ENCODE data around the gene EVC. TPM values are rescaled to one million over a fixed set of nuclear protein-coding genes. Genes with fewer than 3 reads are reported as not detected.

EVC gene
- total RNA-seq, 2 donors from 2014 or later, result 18.4 to 30.0 TPM

DNA sequence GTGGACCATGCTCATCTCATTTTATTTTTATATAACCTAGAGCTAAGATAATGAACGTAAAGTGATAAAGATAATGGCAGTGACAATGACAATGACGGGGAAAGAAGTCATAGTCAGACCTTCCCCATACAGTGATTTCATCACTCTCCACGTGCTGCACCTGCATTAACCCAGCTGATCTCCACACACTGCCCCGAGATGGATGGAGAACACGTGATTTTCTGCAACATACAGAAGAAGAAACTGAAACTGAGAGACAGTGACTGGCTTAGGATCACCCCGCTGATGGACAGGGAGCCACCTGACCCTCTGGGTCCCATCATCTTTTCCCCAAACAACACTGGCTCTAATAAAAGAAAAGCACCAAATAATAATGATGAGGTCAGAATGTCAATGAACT, 24.7 kb upstream of the EVC start:
- H3K36me3 ChIP-seq (replicated peaks in 1 of 2; ENCODE audit: insufficient read depth in 1 of 2, low read depth in 2 of 2), result no peaks in the 10 kb centered on the region
- ATAC-seq (no peak), DNase-seq (no peak)
- 84 to 86% methylated on average over 6 of the region's 6 CpGs for WGBS, 2 donors
- no peaks in the 10 kb centered on the region for H3K9me3 ChIP-seq
- H3K4me3 ChIP-seq, result no peak overlapping the region
- intact Hi-C loops (cut with DNase I), result no loop called here
- TF ChIP-seq POLR2A (IDR thresholded peaks at IDR 0.05), result no peak
- TF ChIP-seq, protein P1, sequence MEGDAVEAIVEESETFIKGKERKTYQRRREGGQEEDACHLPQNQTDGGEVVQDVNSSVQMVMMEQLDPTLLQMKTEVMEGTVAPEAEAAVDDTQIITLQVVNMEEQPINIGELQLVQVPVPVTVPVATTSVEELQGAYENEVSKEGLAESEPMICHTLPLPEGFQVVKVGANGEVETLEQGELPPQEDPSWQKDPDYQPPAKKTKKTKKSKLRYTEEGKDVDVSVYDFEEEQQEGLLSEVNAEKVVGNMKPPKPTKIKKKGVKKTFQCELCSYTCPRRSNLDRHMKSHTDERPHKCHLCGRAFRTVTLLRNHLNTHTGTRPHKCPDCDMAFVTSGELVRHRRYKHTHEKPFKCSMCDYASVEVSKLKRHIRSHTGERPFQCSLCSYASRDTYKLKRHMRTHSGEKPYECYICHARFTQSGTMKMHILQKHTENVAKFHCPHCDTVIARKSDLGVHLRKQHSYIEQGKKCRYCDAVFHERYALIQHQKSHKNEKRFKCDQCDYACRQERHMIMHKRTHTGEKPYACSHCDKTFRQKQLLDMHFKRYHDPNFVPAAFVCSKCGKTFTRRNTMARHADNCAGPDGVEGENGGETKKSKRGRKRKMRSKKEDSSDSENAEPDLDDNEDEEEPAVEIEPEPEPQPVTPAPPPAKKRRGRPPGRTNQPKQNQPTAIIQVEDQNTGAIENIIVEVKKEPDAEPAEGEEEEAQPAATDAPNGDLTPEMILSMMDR (IDR thresholded peaks at IDR 0.05), result no peak
- H3K4me1 ChIP-seq, result no peaks in the 10 kb centered on the region
- H3K27ac ChIP-seq, result no peak overlapping the region
- H3K27me3 ChIP-seq, result no peaks in the 10 kb centered on the region

DNA sequence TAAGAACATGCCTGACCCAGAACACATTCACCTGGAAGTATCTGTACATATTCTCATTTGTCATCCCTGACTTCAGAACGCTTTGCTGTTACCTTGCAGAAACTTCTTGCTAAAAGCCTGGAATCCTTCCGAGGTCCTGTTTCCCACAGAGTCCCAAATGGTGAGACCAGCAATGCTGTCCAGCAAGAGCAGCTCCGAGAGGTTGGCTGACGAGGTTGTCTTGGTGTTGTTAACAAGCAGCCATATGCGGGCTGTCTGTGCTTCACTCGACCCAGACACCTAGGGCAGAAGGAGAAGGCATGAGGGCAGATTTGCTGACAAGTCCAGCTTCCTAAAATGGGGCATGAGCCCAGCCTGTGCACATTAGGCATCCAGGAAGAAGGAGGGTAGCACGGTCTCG, 21.9 kb upstream of the EVC start:
- intact Hi-C loops (cut with DNase I), result no loop called here
- H3K27me3 ChIP-seq, result no peaks in the 10 kb centered on the region
- no peaks in the 10 kb centered on the region for H3K9me3 ChIP-seq
- TF ChIP-seq, protein P1 (IDR thresholded peaks at IDR 0.05), result no peak
- TF ChIP-seq POLR2A (IDR thresholded peaks at IDR 0.05), result no peak
- no peak overlapping the region for H3K4me3 ChIP-seq
- H3K4me1 ChIP-seq, result no peaks in the 10 kb centered on the region
- H3K27ac ChIP-seq, result no peak overlapping the region
- H3K36me3 ChIP-seq (replicated peaks in 1 of 2; ENCODE audit: insufficient read depth in 1 of 2, low read depth in 2 of 2), result peaks cover 0 to 3% of the 10 kb centered on the region in 2 donors
- 85 to 95% methylated on average over 4 to 8 of the region's 8 CpGs for WGBS, 2 donors
- no peak for ATAC-seq
- DNase-seq, result no peak

GRCh38 chr4:5691491-5692132, 19.4 kb upstream of the EVC start:
- TF ChIP-seq, protein P1 (IDR thresholded peaks at IDR 0.05), result no peak
- no peak for TF ChIP-seq POLR2A (IDR thresholded peaks at IDR 0.05)
- H3K4me3 ChIP-seq, result no peak overlapping the region
- H3K27me3 ChIP-seq, result no peaks in the 10 kb centered on the region
- H3K27ac ChIP-seq, result no peak overlapping the region
- H3K4me1 ChIP-seq, result no peaks in the 10 kb centered on the region
- ATAC-seq (no peak), DNase-seq (no peak)
- intact Hi-C loops (cut with DNase I), result no loop called here
- H3K36me3 ChIP-seq (replicated peaks in 1 of 2; ENCODE audit: insufficient read depth in 1 of 2, low read depth in 2 of 2), result peaks cover 0 to 3% of the 10 kb centered on the region in 2 donors
- no peaks in the 10 kb centered on the region for H3K9me3 ChIP-seq
- WGBS, 2 donors, result 71 to 77% methylated on average over 6 to 7 of the region's 7 CpGs

DNA sequence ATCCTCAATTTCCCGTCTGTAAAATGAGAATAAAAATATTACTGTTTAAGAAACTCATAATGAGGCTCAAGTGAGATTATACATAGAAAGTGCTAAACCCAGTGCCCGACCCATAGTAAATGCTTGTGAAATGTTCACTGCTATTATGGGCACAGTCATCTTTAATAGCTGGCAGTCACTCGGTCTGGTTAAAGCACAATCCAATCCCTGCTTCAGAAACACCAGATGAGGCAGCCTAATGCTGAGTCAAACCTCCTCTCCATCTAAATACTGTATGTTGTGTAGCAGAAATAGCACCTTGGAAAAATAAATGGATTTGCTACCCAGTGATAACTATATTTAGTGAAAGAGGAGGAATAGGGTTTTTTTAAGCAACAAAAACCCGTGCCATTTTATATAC, 17.1 kb upstream of the EVC start:
- no peak for ATAC-seq
- peaks cover 0 to 3% of the 10 kb centered on the region in 2 donors for H3K36me3 ChIP-seq (replicated peaks in 1 of 2; ENCODE audit: insufficient read depth in 1 of 2, low read depth in 2 of 2)
- DNase-seq, result no peak
- no peak for TF ChIP-seq POLR2A (IDR thresholded peaks at IDR 0.05)
- TF ChIP-seq, protein P1 (IDR thresholded peaks at IDR 0.05), result no peak
- WGBS, 2 donors, result 75 to 78% methylated on average over 4 of the region's 4 CpGs
- no peaks in the 10 kb centered on the region for H3K27me3 ChIP-seq
- H3K9me3 ChIP-seq, result no peaks in the 10 kb centered on the region
- H3K4me1 ChIP-seq, result no peaks in the 10 kb centered on the region
- intact Hi-C loops (cut with DNase I), result no loop called here
- H3K4me3 ChIP-seq, result no peak overlapping the region
- H3K27ac ChIP-seq, result no peak overlapping the region

- Histone ChIP-seq H3K4me3 (no peak overlapping the region), H3K9me3 (no peaks in the 10 kb centered on the region), H3K36me3 (replicated peaks in 1 of 2; ENCODE audit: insufficient read depth in 1 of 2, low read depth in 2 of 2) (peaks cover 0 to 3% of the 10 kb centered on the region in 2 donors), H3K27me3 (no peaks in the 10 kb centered on the region), H3K4me1 (no peaks in the 10 kb centered on the region), H3K27ac (no peak overlapping the region)
- DNase-seq (no peak), ATAC-seq (no peak)
- 90 to 93% methylated on average over 11 of the region's 11 CpGs for WGBS, 2 donors
- intact Hi-C loops (cut with DNase I), result no loop called here
- TF ChIP-seq, protein P1 (IDR thresholded peaks at IDR 0.05), result no peak
- TF ChIP-seq POLR2A (IDR thresholded peaks at IDR 0.05), result no peak
Measured at GRCh38 chr4:5696341-5696740, 14.7 kb upstream of the EVC start.
